ENCODE data around the gene OR6C3.

- no peak for TF ChIP-seq PREB (CRISPR knock-in tag; IDR thresholded peaks at IDR 0.05; ENCODE audit: borderline replicate concordance)
- no peak for TF ChIP-seq FOXK1 (CRISPR knock-in tag; IDR thresholded peaks at IDR 0.05)
- no peak for TF ChIP-seq ZSCAN18 (CRISPR knock-in tag; IDR thresholded peaks at IDR 0.05)
- TF ChIP-seq ZNF532 (CRISPR knock-in tag; IDR thresholded peaks at IDR 0.05; ENCODE audit: borderline replicate concordance) = no peak
- TF ChIP-seq CTCF (IDR thresholded peaks at IDR 0.05) = no peak
- TF ChIP-seq NFATC4 (CRISPR knock-in tag; IDR thresholded peaks at IDR 0.05) = no peak
- TF ChIP-seq ATF6 (CRISPR knock-in tag; IDR thresholded peaks at IDR 0.05) = no peak
Observed at GRCh38 chr12:55280991-55281390, 49.6 kb upstream of the OR6C3 start.
